Stimulated activated naive CD4-positive, alpha-beta T cell treated with Interleukin-2 at 50 U/mL for 16 hours (primary cell): Measurements from ENCODE around the gene TEAD1.

ENCODE experiments used
- DNase-seq: peaks from one replicate; lab custom pipeline; 2025; lab: John Stamatoyannopoulos, UW

Gene TEAD1

DNA sequence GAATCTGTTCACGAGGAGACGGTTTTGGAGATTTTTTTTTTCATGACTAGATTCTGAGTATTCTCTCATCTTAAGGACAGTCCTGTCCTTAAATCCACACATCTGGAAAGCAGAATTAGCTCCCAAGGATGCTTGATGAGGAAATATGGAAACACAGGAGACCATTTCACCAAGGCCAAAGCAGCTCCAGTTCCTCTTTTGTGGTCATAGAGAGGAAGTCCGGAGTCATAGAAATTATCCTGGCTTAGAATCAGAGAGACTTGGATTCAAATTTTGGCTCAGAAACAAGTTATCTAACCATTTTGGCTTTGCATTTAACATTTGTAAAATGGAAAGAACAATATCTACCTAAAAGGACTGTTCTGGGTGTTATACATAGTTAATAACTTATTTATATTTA, 7.3 kb upstream of the TEAD1 start:
- no peak for DNase-seq

- DNase-seq: no peak
Measured at GRCh38 chr11:12667646-12668045, 6.6 kb upstream of the TEAD1 start.

- DNase-seq: no peak
Measured at GRCh38 chr11:12668166-12668565, 6.1 kb upstream of the TEAD1 start.

DNA sequence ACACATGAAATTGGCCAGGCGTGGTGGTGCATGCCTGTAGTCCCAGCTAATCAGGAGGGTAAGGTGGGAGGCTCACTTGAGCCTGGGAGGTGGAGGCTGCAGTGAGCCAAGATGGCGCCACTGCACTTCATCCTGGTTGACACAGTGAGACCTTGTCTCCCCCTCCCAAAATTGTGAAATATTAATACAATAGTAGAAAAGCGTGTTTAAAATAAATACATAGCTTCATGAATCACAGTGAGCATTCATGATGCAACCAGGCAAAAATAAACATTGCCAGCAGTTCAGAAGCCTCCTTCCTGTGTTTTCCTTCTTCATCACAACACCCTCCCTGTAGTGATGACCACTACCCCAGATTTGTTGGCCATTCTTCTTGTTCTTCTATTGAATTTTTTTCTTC, 4.3 kb upstream of the TEAD1 start:
- no peak for DNase-seq

- DNase-seq: no peak
Measured at GRCh38 chr11:12671370-12671769, 2.9 kb upstream of the TEAD1 start.

GRCh38 chr11:12673601-12673923, 659 bp upstream of the TEAD1 start:
- no peak for DNase-seq

DNA sequence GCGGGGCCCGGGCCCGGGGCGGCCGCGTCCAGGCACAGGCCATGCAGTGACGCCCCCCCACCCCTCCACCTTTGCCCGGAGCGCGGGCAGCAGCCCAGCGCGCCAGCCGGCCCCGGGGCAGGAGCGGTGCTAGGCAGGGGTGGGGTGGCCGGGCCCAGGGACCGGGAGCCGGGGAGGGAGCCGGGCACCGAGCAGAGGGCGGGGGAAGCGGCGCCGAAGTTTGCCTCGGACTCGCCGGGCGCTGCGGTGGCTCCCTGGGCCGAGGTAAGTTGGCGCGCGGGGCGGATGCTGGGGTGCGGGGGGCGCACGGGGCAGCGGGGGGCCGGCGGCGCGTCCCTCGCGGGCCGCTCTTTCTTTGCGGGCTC, 332 bp downstream of the TEAD1 start:
- DNase-seq: no peak

DNA sequence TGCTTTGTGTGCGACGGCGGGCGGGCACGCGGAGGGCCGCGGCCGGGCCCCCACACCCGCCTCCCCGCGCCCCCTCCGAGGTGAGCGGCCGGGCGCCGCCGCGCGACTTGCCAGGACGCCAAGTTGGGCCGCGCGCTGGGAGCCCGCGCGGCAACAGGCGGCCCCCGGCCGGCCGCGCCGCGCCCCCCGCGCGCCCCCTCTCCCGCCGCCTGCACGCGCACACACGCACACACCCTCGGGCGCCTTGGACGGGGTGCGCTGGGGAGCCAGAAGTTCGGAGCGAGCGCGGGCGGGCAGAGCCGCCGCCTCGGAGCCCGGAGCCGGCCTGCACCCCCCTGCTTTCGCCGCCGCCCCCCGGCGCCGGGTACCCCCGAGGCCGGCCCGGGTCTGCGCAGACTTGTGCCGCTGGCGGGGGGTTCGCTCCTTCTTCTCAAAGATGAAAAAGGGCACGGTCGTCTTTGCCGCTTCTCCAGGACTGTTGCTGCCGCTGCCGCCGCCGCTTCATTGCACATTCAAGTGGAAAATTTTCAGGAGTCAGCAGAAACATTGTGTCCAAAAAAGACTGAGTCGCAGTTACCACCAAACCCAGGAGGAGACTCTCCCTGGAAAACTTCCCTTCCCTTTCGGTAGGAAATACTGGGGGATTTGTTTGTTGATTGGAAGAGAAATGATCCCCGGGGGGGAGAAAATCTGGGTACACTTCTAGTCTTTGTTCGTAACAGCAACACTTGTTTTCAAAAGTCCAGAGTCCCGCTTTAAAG, 895 bp downstream of the TEAD1 start:
- DNase-seq: no peak

DNA sequence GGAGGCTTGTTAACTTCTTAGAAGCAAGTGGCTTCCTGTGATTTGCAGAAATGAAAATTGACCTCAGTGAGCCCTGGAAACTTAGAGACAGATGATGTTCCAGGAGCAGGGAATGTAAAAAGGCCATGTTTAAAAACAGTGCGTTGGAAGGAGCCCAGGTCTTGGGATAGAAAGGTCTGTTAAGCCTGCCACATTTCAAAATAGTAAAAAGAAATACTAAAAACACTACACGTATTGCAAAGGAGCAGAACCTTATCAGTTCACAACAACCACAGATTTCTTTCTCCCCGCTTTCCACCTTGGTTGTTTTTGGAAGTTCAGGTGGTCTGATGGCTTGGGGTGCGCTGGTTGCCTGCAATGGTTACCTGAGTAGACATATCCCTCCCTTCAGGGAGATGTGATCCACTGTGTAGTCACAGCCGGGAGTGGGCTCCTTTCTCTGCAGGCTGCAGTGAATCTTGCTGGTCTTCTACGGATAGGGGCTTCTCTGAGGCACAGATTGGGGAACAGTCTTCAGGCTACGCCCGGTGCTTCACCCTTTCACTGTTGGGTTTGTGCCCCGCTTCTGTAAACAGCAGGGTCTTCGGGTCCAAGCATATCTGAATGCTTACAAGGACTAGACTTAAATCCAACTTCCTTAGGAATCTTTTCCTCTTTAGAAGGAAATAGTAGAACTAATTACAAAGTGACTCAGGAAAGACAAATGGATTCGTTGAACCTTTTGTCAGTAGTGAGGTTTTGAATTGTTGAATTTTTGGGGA, 1.9 kb downstream of the TEAD1 start:
- DNase-seq: no peak

DNA sequence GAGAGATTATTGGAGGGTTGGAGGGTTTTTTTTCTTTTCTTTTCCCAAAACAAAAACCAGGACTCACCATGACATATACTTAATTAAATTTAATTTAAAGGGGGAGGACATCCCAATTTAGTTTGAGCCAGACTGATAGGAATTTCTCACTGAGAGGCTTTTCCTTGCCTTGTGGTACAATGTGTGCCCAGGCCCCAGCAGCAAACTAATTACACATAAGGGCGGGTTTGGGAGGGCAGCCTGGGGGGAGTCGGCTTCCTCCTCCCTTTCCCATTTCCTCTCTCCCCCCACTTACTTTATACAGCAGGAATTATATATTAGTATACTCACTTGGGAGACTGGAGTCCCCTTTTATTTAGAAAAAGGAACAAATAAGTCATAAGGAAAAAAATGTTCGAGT, 2.9 kb downstream of the TEAD1 start:
- no peak for DNase-seq

DNA sequence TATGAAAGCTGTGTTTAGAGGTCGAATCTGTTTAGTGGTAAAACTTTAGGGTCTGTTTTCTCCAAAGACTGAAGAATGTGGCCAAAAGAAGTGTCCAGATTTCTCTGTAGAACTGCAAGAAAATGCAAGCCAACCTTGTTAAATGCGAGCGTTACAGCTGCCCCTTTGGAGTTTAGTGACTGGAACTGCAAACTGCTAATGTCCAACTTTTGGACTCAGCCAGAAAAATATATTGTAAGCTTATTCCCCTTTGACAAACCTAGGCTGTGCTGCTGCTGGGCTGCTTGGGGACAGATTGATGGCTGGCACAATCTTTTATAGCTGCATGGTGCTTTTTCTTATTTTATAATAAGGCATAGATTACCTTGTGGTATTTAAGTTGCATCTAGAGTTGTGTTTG, 3.9 kb downstream of the TEAD1 start:
- no peak for DNase-seq

DNA sequence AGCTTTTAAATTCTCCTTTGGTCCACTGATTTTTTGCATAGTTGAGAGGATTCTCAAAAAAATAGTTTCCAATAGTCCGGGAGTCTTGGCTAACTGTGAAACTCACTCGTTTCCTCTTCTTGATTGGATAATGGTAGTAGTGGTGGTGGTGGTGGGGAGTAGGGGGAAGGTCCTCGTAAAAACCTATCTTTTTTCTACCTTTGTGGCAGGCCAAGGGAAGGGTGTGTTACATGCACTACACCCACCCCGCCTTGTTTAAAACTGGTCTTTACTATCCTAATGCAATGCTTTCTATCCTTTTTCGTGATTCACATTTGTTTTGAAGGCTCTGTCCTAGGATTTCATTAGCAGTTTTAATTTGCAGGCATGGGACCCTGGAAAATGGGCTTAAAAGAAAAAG, 4.8 kb downstream of the TEAD1 start:
- no peak for DNase-seq

DNA sequence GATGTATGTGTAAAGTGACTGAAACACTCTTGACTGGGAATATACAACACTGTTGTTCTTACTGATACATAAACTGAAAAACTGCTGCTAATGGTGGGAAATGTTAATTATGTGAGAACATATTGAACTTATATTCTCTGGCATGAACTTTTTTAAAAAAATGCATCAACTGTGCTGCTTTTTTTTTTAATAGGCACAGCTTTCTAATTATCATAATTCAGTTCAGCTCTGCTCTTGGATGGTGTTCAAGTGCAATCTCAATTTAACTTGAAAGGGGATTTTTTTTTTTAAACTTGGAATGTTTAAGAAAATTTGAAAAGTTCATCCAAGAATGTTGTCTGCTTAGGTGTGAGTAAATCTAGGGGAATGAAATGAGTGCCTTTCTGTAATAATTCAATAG, 5.2 kb downstream of the TEAD1 start:
- no peak for DNase-seq

DNA sequence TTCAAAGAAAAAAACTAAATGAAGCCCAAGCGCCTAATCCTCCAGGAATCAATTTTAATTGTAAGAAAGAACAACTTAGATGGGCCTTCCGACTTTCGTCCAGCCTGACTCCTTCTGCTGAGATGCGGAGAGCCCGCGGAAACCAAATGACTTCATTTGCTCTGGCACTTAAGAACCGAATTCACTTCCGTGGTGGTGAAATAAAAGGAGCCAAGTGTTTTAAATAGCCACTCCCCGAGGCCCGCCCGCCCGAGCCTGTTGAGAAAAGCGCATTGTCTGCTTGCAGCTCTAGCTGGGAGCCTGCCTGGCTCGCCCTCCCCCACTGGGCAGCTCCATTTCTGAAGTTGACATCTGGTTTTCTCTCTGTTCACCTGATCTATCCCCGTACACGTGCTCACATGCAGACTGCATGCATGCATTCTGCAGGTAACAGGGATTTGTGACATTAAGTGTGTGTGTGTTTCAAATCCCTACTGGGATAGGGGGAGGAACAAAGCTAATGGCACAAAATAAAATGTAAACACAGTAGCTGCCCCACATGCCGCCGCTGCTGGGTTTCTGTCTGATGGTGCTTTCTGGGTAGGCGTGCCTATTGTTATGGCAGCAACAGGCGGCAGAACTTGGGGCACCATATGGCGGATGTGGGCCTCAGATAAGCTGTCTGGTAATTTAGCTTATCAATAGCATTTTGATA, 6.2 kb downstream of the TEAD1 start:
- no peak for DNase-seq

DNA sequence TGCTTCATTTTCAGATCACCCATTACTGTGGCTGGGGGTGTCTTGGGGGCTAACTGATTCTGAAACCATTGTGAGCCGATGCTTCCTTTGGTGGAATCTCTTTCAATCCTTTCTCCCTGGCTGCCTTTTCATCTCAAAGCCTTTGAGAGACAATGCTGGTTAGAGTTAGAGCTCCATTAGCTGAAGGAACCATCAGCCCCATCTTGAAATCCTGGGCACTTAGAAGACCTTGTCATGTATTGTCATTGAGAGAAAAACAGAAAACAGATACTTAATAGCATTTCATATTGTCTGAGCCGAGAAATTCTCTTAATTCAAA, 6.7 kb downstream of the TEAD1 start:
- DNase-seq: no peak

DNA sequence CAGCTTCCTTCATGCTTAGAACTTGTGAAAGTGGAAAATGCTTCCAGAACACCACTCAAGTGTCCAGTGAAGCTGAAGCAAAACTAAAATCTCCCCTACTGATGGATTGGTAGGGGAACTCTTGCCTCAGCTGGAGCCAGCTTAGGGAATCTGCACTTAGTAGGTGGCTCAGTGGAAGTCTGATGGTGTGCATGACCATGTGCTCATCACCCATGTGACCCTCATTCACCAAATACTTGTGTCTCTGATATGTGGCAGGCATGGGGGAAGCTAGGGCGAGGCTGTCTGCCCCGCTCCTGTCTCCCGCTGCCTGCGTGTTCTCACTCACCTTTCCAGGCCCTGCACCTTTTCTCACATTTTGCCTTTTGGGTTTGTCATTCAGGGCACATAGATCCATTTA, 7.2 kb downstream of the TEAD1 start:
- no peak for DNase-seq

DNA sequence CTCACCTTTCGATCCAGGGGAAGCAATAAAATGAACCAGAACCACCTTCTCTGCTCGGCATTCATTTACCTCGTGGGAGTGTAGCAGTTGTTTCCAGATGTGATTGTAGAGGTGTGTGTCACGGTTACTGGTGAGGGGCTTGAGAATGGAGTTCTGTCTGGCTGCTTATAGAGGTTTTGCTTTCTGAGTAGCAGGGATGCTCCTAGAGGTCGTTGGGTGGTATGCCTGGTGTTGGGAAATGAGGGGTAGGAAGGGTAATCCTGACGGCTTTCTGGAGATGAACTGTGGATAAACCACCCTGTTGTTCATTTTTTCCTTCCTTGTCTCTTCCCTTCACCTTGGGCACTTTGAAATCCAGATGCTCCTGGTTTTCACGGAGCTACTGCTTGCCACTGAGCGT, 8.1 kb downstream of the TEAD1 start:
- DNase-seq: no peak

DNA sequence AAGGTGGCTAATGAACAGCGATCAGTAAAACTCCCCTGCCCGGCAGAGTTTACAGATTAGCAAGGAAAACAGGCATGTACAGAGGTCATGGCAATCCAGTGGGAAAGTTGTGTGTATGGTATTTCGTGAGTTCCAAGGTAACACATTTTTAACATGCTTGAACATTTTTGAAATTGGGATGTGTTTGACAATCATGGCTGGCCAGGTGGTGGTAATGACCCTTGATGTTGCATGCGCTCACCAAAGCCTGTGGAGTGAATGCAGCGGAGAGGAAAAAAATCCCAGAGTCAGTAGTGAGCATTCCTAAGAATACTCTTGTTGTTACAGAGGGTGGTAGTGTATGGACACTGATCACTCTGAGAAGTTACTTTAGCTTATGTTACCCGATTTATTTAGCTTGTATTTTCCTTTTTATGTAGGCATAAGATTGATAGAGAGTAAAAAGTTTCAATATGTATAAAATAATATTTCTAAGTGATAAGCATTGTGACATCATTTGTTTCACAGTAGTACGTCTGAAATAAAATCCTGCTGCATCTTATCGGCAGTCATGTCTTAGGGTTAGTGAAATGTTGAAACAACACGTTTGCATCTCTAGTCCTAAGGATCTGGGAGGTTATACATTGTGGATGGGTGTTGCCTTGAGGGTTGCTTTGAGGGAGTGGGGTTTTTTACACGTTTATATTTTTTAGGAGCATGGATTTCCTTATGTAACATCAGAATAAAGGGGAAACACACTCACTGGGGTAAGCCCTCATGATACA, 8.7 kb downstream of the TEAD1 start:
- DNase-seq: no peak

DNA sequence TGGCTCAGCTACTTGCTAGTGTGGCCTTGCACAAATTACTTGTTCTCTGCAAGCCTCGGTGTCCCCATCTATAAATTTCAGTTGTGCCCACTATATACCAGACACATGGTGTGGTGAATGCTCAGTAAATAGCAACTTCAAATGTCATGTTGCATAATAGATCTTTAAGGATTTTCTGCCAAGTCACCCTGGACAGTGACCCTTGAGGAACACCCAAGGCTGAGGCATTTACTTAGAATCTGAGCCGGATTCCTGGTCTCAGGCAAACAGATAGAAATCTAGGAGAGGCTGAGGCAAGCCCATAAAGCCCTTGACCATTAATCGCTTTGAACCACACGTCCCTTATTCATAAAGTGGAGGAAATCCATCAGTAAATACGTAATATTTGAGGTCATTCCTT, 9.7 kb downstream of the TEAD1 start:
- DNase-seq: no peak

DNA sequence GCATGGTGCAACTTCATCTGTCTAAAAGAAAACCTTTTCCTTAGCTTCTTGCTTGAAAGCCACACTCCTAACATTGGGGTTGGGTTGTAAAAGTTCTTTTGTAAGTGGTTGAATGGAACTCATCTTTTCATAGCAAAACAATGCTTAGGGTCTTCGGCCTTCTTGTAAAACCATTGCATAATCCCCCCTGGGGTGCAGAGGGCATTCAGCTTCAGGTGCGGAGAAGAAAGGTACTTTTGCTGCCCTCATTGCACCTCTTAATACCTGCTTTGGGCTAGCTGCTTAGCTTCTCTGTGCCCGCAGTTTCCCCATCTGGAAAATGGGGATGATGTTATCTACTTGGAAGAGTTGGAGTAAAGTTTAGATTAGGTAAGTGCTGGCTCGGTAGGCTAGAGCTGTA, 10.1 kb downstream of the TEAD1 start:
- no peak for DNase-seq

- no peak for DNase-seq
Measured at GRCh38 chr11:12684816-12685215, 10.6 kb downstream of the TEAD1 start.

- no peak for DNase-seq
Measured at GRCh38 chr11:12685229-12685628, 11.0 kb downstream of the TEAD1 start.
